GM21367 (cell line): ENCODE results near the gene CEP131.

Source experiments
- ATAC-seq: cut with Tn5 transposase; IDR thresholded peaks from one replicate; pipeline ENCODE4 v1.9.1; 2021; ENCODE audit not compliant: unreplicated experiment

Gene CEP131

GRCh38 chr17:81239714-81240555 is 17.2 kb upstream of the CEP131 start:
- no peak for ATAC-seq

DNA sequence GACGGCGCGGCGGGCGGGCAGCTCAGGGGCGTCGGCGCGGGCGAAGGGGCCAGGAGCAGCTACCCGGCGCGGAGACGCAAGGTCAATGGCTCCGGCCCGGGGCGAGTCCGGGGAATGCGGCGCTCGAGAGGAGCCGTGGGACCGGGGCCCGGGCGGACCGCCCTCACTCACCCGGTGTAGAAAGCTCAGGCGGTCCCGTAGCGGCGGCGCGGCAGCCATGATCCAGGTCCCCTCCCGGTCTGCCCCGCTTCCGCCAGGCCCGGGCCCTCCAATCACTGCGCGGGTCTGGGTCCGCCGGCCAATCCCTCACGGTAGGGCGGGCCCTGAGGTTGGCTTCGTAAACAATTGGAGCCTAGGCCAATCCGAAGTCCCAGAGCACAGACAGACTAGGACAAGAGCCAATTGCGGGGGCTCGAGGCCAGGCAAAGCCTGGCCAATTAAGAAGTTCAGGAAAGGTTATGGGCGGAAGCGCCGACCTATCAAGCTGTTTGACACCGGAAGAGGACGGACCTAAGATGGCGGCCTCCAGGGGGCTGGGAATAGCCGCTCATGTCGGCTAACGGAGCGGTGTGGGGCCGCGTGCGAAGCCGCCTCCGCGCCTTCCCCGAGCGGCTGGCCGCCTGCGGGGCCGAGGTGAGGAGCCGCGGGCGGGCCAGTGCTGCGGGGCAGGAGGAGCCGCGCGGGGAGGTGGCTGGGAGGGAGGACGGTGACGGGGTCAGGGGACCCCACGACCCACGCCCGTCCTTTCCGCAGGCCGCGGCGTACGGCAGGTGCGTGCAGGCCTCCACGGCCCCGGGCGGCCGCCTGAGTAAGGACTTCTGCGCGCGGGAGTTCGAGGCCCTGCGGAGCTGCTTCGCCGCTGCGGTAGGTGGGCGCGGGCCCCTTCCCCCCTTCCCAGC is 16.3 kb upstream of the CEP131 start, which contains the start of the genes NDUFAF8 and TEPSIN:
Gene NDUFAF8 (plus strand): TSS at position 504 of the 899 bp plus-strand sequence. CDS start 46 bp downstream, at position 550.
Gene TEPSIN (minus strand): TSS at position 241 of the 899 bp plus-strand sequence. CDS start 22 bp downstream, at position 219.
- ATAC-seq: peak; percentile 79

DNA sequence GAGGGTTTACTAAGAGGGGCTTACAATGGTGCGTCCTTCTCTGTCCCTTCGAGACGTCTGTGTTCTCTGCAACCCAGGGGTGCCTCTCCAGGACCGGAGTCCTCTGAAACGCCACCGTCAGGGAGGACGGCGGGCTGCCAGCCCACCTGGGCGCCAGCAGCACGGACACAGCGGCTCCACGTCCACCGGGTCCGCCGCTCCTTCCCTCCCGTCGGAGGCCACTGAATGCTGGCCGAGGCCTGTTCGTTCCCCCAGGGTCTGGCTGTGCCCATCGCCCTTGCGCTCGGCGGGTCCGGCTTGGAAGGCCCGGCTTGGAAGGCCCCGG is 15.7 kb upstream of the CEP131 start:
- no peak for ATAC-seq

GRCh38 chr17:81237591-81238489 is 15.1 kb upstream of the CEP131 start:
- no peak for ATAC-seq

GRCh38 chr17:81236784-81237183 is 14.0 kb upstream of the CEP131 start:
- ATAC-seq: no peak

GRCh38 chr17:81235822-81236740 is 13.3 kb upstream of the CEP131 start:
- ATAC-seq: no peak

- no peak for ATAC-seq
Observed at GRCh38 chr17:81234940-81235821, 12.4 kb upstream of the CEP131 start.

- no peak for ATAC-seq
Observed at GRCh38 chr17:81234506-81234855, 11.7 kb upstream of the CEP131 start.

GRCh38 chr17:81233811-81234505 is 11.2 kb upstream of the CEP131 start:
- no peak for ATAC-seq

GRCh38 chr17:81233316-81233715 is 10.6 kb upstream of the CEP131 start:
- no peak for ATAC-seq

DNA sequence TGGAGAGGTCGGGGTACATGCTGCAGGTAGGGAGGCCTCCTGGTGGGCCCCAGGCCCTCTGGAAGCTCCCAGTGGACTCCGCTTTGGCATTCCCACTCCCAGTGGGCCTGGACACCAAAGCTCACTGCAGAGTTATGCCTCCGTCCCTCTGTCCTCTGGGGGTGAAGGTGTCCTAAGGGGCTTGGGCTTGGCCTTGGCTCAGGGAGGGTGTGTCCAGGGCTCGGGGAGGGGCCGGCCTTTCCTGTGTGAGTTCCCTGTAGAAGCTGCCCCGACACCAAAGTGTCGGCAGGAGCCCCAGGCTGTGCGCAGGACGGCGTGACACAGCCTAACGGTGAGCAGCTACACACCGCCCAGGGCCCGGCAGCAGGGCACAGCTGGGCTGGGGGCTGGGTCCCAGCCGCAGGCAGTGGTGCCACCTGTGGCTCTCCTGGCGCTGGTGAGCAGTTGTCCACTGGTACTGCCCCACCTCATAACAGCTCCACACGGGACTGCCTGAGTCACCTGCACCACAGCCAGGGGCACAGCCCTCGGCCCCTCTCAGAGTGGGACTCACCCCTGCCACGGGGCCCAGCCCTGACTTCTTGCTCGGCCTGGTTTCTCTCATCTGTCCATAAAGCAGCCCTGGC is 10.0 kb upstream of the CEP131 start:
- ATAC-seq: no peak

- ATAC-seq: no peak
Observed at GRCh38 chr17:81231766-81232581, 9.2 kb upstream of the CEP131 start.

DNA sequence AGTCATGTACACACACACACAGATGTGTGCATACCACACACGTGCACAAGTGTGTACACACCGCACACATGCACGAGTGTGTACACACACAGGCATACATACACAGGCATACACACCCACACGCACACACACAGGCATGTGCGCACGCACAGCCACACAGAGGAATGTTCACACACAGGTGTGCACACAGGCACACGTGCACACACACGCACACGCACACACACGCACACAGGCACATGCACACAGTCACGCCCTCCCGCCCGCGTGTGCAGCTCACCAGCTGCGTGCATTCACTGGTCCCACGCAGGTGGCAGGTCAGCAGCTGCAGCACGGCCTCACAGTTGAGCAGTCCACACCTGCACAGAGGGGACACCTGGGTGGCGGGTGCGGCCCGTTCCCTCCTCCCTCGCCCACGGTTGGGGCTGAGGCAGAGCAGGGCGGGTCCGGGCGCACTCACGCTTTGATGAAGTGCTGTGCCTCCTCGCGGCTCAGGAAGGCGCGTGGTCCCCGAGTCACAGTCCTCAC is 8.4 kb upstream of the CEP131 start:
- no peak for ATAC-seq

GRCh38 chr17:81230043-81230820 is 7.5 kb upstream of the CEP131 start:
- no peak for ATAC-seq

GRCh38 chr17:81229666-81229920 is 6.8 kb upstream of the CEP131 start:
- no peak for ATAC-seq
